ENCODE data around the gene DYSF.

Gene DYSF

DNA sequence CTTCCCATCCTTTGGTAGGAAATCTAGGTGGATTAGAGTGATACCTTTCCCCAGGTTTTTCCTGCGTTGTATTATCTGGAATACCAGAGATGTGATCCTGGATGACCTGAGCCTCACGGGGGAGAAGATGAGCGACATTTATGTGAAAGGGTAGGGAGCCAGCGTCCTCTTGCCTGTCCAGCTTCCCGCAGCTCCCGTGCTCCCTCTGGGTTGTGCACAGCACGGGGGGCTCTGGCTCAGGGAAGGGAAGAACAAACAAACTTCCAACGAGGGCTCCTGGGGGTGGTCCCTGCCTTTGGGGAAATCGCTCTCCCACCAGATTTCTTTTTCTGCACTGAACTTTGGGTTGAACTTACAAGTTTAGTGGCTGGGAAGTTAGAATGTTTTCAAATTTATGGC lies 215.7 kb downstream of the DYSF start:
- TF ChIP-seq, protein P1, sequence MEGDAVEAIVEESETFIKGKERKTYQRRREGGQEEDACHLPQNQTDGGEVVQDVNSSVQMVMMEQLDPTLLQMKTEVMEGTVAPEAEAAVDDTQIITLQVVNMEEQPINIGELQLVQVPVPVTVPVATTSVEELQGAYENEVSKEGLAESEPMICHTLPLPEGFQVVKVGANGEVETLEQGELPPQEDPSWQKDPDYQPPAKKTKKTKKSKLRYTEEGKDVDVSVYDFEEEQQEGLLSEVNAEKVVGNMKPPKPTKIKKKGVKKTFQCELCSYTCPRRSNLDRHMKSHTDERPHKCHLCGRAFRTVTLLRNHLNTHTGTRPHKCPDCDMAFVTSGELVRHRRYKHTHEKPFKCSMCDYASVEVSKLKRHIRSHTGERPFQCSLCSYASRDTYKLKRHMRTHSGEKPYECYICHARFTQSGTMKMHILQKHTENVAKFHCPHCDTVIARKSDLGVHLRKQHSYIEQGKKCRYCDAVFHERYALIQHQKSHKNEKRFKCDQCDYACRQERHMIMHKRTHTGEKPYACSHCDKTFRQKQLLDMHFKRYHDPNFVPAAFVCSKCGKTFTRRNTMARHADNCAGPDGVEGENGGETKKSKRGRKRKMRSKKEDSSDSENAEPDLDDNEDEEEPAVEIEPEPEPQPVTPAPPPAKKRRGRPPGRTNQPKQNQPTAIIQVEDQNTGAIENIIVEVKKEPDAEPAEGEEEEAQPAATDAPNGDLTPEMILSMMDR (IDR thresholded peaks at IDR 0.05; ENCODE audit: poor library complexity, severe bottlenecking) = no peak
- no peaks in the 10 kb centered on the region for H3K36me3 ChIP-seq (ENCODE audit: low read depth)
- no peak for ATAC-seq (ENCODE audit: low read depth)

DNA sequence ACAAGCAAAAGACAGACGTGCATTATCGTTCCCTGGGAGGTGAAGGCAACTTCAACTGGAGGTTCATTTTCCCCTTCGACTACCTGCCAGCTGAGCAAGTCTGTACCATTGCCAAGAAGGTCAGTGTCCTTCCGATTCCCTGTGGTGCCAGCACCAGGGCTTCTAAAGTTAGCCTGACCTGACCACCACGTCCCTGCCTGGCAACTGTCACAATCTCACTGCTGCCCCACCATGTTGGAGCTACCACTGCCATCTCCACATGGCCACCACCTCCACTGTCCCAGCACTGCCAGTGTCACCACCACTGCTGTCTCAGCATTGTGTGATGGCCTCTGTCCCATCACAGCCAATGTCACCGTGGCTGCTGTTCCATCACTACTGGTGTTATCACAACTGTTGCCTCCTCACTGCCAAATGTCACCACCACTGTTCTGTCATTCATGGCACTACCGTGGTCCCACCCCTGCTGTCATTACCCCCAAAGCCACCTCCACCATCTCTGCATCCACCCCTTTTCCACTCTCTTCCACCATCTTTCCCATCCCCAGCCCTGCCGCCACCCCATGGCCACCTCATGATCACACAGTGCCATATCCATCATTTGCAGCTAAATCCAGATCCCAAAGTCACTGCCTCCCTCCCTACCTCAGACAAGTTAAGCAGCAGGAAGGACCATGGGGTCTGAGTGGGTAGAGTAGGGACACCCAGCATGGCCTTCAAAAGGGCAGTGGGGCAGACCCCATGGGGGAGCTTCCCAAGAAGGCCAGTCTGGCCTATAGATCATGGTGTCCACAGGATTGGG lies 216.5 kb downstream of the DYSF start:
- no peak overlapping the region for H3K4me3 ChIP-seq (ENCODE audit: severe bottlenecking)
- TF ChIP-seq, protein P1 (IDR thresholded peaks at IDR 0.05; ENCODE audit: poor library complexity, severe bottlenecking) = no peak
- H3K9me3 ChIP-seq (ENCODE audit: severe bottlenecking) = no peaks in the 10 kb centered on the region
- DNase-seq (ENCODE audit: low spot score) = no peak
- no peaks in the 10 kb centered on the region for H3K36me3 ChIP-seq (ENCODE audit: low read depth)
- H3K4me1 ChIP-seq (ENCODE audit: insufficient read depth, poor library complexity, severe bottlenecking) = peaks cover under 1% of the 10 kb centered on the region
- no peak for ATAC-seq (ENCODE audit: low read depth)
- H3K27me3 ChIP-seq (ENCODE audit: insufficient read depth, poor library complexity, severe bottlenecking) = no peaks in the 10 kb centered on the region
- H3K27ac ChIP-seq (ENCODE audit: poor library complexity, severe bottlenecking) = no peak overlapping the region

More for the DNA sequence above, 215.7 kb downstream of the DYSF start:
- Histone ChIP-seq H3K27ac (ENCODE audit: poor library complexity, severe bottlenecking) (no peak overlapping the region), H3K4me1 (ENCODE audit: insufficient read depth, poor library complexity, severe bottlenecking) (no peaks in the 10 kb centered on the region), H3K27me3 (ENCODE audit: insufficient read depth, poor library complexity, severe bottlenecking) (no peaks in the 10 kb centered on the region), H3K9me3 (ENCODE audit: severe bottlenecking) (no peaks in the 10 kb centered on the region), H3K4me3 (ENCODE audit: severe bottlenecking) (no peak overlapping the region)
- DNase-seq (ENCODE audit: low spot score) = no peak

DNA sequence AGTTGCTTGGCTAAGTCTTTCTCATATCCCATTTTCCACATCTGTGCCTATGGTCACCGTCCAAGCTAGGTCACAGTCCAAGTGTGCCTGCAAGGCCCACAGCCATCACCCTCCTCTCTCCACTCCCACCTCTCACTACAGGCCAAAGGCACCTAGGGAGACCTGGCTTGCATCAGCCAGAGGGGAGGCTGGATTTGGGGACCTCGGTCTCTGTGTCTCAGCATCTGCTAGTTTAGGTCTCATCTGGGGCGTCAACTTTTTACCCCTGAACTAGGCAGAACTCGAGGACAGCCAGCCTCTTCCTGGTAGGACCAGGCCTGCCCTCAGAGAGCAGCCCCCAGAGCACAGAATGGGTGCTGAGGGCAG lies 217.1 kb downstream of the DYSF start:
- TF ChIP-seq, protein P1 (IDR thresholded peaks at IDR 0.05; ENCODE audit: poor library complexity, severe bottlenecking) = no peak
- no peaks in the 10 kb centered on the region for H3K27me3 ChIP-seq (ENCODE audit: insufficient read depth, poor library complexity, severe bottlenecking)
- no peak overlapping the region for H3K4me3 ChIP-seq (ENCODE audit: severe bottlenecking)
- no peaks in the 10 kb centered on the region for H3K9me3 ChIP-seq (ENCODE audit: severe bottlenecking)
- ATAC-seq (ENCODE audit: low read depth) = no peak
- DNase-seq (ENCODE audit: low spot score) = no peak
- H3K36me3 ChIP-seq (ENCODE audit: low read depth) = no peaks in the 10 kb centered on the region
- no peak overlapping the region for H3K27ac ChIP-seq (ENCODE audit: poor library complexity, severe bottlenecking)
- H3K4me1 ChIP-seq (ENCODE audit: insufficient read depth, poor library complexity, severe bottlenecking) = peaks cover 3% of the 10 kb centered on the region

DNA sequence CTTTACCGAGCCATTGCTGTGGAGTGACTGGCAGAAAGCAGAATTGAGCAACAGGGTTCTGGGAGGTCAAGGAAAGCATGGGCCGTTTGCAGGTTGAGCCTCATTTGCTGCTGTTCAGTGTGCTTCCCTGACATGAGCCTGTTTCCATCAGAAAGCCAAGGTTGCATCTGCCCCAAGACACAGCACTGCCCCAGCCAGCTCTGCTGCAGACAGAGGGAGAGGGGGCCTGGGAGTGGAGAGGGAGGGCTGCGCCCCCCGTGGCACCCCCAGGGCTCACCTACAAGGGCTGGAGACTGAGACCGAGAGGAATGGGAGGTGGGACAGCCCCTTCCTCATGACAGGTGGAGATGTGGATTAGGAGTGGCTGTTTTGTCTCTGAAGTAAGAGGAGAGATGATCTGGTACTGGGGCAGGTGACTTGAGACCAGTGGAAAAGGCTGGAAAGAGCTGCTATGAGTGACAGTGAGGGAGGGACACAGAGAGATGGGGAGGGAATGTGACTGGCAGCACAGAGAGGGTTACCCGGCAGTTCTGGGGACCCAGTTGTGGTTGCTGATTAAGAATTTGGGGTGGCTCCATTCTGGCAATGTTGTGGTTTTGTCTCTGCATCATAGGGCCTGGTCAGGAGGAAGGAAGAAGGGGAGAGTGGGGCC lies 218.0 kb downstream of the DYSF start:
- H3K9me3 ChIP-seq (ENCODE audit: severe bottlenecking) = no peaks in the 10 kb centered on the region
- no peak for DNase-seq (ENCODE audit: low spot score)
- H3K27ac ChIP-seq (ENCODE audit: poor library complexity, severe bottlenecking) = no peak overlapping the region
- ATAC-seq (ENCODE audit: low read depth) = no peak
- H3K4me1 ChIP-seq (ENCODE audit: insufficient read depth, poor library complexity, severe bottlenecking) = peaks cover 3% of the 10 kb centered on the region
- no peaks in the 10 kb centered on the region for H3K36me3 ChIP-seq (ENCODE audit: low read depth)
- TF ChIP-seq, protein P1 (IDR thresholded peaks at IDR 0.05; ENCODE audit: poor library complexity, severe bottlenecking) = no peak
- H3K4me3 ChIP-seq (ENCODE audit: severe bottlenecking) = no peak overlapping the region
- no peaks in the 10 kb centered on the region for H3K27me3 ChIP-seq (ENCODE audit: insufficient read depth, poor library complexity, severe bottlenecking)

Data from RWPE2 (cell line).